ENCODE results near the gene ARMC10.
A peak's percentile ranks its signal among the peaks of the same experiment; 100 is the strongest.
"Not testable (repeated sequence)": the region's sequence is repeated elsewhere in the genome, so short reads cannot be mapped to it uniquely, and the experiment has no call there.

The ARMC10 gene

GRCh38 chr7:103076764-103077163, 1.8 kb downstream of the ARMC10 start:
- no peak overlapping the region for H3K27ac ChIP-seq
- peaks cover 42 to 43% of the 10 kb centered on the region in 2 experiments for H3K4me1 ChIP-seq (ENCODE audit: control insufficient read depth in 1 of 2, insufficient read depth in 1 of 2, low read depth in 1 of 2, low read length in 1 of 2)
- H3K9me3 ChIP-seq: no peaks in the 10 kb centered on the region
- no peak for TF ChIP-seq CTCF (IDR thresholded peaks at IDR 0.05)
- no peaks in the 10 kb centered on the region for H3K36me3 ChIP-seq
- no peak overlapping the region for H3K4me3 ChIP-seq (ENCODE audit: low read depth in 1 of 2, low read length in 1 of 2)
- no peaks in the 10 kb centered on the region for H3K27me3 ChIP-seq

GRCh38 chr7:103077318-103077717, 2.4 kb downstream of the ARMC10 start:
- Histone ChIP-seq H3K4me1 (ENCODE audit: control insufficient read depth in 1 of 2, insufficient read depth in 1 of 2, low read depth in 1 of 2, low read length in 1 of 2) (peaks cover 42 to 43% of the 10 kb centered on the region in 2 experiments), H3K4me3 (ENCODE audit: low read depth in 1 of 2, low read length in 1 of 2) (no peak overlapping the region), H3K9me3 (no peaks in the 10 kb centered on the region), H3K27me3 (no peaks in the 10 kb centered on the region), H3K36me3 (no peaks in the 10 kb centered on the region), H3K27ac (no peak overlapping the region)
- TF ChIP-seq CTCF (IDR thresholded peaks at IDR 0.05): no peak

- peaks cover 42 to 43% of the 10 kb centered on the region in 2 experiments for H3K4me1 ChIP-seq (ENCODE audit: control insufficient read depth in 1 of 2, insufficient read depth in 1 of 2, low read depth in 1 of 2, low read length in 1 of 2)
- not testable (repeated sequence) for H3K36me3 ChIP-seq; H3K4me3 ChIP-seq (ENCODE audit: low read depth in 1 of 2, low read length in 1 of 2); H3K9me3 ChIP-seq; H3K27me3 ChIP-seq
- peak overlapping the region; percentile 58 for H3K27ac ChIP-seq
Observed at GRCh38 chr7:103078226-103078625, 3.3 kb downstream of the ARMC10 start.

GRCh38 chr7:103079836-103080235, 4.9 kb downstream of the ARMC10 start:
- Histone ChIP-seq H3K4me1 (ENCODE audit: control insufficient read depth in 1 of 2, insufficient read depth in 1 of 2, low read depth in 1 of 2, low read length in 1 of 2) (peaks cover 34% of the 10 kb centered on the region in 2 experiments), H3K27ac (no peak overlapping the region), H3K36me3 (peaks cover 2% of the 10 kb centered on the region), H3K9me3 (no peaks in the 10 kb centered on the region), H3K27me3 (no peaks in the 10 kb centered on the region), H3K4me3 (ENCODE audit: low read depth in 1 of 2, low read length in 1 of 2) (no peak overlapping the region)
- TF ChIP-seq CTCF (IDR thresholded peaks at IDR 0.05): no peak

- Histone ChIP-seq H3K4me1 (ENCODE audit: control insufficient read depth in 1 of 2, insufficient read depth in 1 of 2, low read depth in 1 of 2, low read length in 1 of 2) (peaks cover 27 to 28% of the 10 kb centered on the region in 2 experiments), H3K4me3 (ENCODE audit: low read depth in 1 of 2, low read length in 1 of 2) (no peak overlapping the region), H3K36me3 (peaks cover 3% of the 10 kb centered on the region), H3K27ac (no peak overlapping the region), H3K27me3 (no peaks in the 10 kb centered on the region), H3K9me3 (no peaks in the 10 kb centered on the region)
- TF ChIP-seq CTCF (IDR thresholded peaks at IDR 0.05): no peak
Observed at GRCh38 chr7:103080923-103081322, 6.0 kb downstream of the ARMC10 start.

GRCh38 chr7:103082497-103082896, 7.6 kb downstream of the ARMC10 start:
- Histone ChIP-seq H3K36me3 (peaks cover 3% of the 10 kb centered on the region), H3K9me3 (no peaks in the 10 kb centered on the region), H3K4me3 (ENCODE audit: low read depth in 1 of 2, low read length in 1 of 2) (no peak overlapping the region), H3K4me1 (ENCODE audit: control insufficient read depth in 1 of 2, insufficient read depth in 1 of 2, low read depth in 1 of 2, low read length in 1 of 2) (peaks cover 13% of the 10 kb centered on the region in 2 experiments), H3K27me3 (no peaks in the 10 kb centered on the region), H3K27ac (no peak overlapping the region)
- TF ChIP-seq CTCF (IDR thresholded peaks at IDR 0.05): no peak
